GM10847 (cell line): ENCODE results near the gene VASH2.

Experiments used
- POLR2A ChIP-seq: IDR thresholded peaks from 2 replicates; pipeline ENCODE4 v1.6.1; 2011; ENCODE audit not compliant: insufficient read length; ENCODE audit errors: extremely low read depth

The VASH2 gene

DNA sequence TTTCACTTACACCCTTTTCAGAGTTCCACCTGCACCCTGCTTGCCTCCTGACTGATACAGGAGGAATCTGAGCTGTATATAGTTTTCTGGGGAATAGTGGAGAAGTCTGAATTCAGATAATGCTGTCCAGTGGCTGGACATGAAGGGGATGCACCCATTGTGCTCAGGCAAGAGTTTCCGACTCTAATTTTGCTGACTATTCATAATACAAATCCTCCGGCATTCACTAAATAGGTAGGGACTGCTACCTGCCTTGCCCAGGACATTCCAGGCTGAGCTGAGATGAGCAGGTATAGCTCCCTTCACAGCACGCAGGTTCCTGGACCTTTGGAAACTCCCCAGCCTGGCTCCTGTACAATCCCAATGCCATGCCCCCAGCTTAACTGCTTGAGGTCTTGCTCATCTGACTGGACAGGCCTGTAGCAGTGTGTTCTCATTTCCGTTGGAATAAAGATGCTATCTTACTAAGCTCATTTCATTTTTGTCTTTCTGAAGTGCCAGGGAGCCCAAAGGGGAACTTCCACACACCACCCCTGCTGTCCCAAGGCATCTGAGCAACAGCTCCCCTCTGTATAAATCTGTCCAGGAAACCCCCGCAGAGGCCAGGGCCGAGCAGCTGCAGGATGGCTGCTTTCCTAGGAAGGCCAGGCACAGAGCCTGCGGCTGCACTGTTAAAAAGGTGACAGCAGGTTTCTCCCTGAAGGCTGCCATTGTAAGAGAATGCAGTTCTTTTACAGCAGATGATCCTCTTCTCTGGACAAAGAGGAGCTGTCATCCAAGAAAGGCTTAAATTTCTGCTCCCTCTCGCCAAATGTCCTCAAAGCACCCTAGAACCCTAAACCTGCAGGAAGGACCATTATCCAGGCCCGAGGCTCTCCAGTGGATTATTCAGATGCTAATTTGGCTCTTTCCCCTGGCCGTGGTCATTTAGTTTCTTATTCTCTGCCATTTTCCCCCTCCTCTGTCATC is 21.7 kb upstream of the VASH2 start:
- TF ChIP-seq POLR2A: no peak

DNA sequence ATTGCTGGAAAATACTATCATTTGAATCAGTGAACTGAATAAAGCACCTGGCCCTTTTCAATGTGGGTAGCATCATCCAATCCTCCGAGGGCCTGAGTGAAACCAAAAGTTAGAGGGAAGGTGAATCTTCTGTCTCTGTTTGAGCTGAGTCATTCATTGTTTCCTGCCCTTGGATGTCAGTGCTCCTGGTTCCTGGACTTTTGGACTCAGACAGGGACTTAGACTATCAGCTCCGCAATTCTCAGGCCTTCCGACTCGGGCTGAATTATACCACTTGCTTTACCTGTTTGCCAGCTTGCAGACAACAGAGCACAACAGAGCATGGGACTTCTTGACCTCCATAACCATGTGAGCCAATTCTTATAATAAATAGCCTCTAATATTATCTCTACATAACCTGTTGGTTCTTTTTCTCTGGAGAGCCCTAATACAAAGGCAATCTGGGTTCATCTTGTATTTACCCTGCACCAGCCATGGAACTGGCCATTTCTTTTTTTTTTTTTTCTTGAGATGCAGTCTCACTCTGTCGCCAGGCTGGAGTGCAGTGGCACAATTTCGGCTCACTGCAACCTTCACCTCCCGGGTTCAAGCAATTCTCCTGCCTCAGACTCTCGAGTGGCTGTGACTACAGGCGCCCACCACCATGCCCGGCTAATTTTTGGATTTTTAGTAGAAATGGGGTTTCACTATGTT is 19.2 kb upstream of the VASH2 start:
- TF ChIP-seq POLR2A: no peak

DNA sequence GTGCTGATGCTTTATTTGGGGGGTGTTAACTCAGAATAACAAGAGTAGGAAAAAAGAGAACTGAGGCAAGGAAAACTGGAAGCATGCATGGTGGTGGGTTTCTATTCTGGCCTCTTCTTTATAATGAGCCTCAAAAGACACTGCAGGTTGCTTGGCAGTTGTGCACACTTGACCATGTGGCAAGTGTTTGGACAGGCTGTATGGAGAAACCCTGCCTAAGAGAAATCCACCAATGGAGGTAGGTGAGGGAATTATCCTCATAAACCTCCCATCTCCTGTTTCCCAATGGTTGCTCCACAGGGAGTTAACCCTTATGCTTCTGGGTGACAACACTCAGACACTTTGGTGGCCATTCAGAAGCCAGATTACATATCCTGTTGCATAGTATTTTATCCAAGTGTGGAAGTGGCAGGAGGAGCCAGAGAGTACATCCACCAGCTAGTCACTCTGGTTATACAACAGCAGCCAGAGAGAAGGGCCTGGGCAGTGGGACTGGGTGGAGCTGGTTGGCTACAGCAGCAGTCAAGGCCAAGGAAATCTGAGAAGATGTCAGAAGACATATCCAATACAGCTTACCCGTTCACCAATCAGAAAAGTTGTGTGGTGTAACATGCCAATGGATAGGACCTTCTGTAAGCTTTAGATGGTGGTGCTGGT is 16.4 kb upstream of the VASH2 start:
- no peak for TF ChIP-seq POLR2A

DNA sequence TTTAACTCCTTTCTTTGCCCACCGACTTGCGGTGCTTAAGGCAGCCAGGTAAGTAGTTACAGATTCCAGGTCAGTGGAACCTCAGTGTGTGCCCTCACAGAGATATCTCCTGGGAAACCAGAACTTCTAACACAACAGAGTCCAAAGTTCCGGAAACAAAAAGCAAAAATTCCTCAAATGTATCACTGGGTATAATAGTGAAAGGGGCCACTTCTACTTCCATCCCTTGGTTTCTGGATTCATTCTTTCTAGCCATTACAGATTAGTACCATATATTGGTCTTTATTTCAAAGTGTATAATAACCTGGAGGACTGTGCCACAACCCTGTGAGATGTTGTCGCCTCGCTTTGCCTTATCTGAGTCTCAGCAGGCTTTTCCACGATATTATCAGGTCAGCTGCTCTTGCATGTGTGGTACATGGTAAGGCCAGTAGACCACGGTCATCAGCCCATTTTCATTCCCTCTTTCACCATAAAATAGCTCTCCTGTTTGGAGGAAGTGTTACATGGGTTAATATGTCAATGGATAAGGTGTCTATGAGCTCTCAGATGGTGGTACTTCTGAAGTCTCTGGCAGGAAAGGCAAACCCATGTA is 14.9 kb upstream of the VASH2 start:
- TF ChIP-seq POLR2A: no peak

DNA sequence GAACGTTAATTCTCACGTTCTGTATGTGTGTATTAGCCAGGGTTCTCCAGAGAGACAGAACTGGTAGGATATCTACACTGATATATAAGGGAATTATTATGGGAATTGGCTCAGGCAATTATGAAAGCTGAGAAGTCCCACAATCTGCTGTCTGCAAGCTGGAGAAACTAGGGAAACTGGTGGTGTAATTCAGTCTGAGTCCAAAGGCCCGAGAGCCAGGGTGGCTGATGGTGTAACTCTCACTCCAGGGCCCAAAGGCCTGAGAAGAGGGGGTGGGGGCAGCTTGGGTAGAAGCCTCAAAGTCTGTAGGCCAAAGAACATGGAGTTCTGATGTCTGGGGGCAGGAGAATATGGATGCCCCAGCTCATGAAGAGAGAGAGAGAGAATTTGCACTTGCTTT is 13.3 kb upstream of the VASH2 start:
- TF ChIP-seq POLR2A: no peak

DNA sequence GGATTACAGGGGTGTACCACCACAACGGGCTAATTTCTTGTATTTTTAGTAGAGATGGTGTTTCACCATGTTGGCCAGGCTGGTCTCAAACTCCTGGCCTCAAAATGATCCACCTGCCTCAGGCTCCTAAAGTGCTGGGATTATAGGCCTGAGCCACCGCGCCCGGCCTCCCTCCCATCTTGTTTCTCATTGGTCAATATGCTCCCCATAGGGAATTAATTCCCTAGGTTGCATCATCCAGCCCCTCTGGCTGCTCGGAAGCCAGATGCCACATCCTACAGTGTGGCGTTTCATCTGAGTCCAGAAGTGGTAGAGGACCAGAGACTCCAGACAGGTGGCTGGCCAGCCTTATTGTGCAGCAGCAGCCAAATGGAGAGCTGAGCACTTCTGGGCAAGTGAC is 11.5 kb upstream of the VASH2 start:
- TF ChIP-seq POLR2A: no peak

- no peak for TF ChIP-seq POLR2A
These were observed 8.9 kb upstream of the VASH2 start for GRCh38 chr1:212941452-212941851.

- no peak for TF ChIP-seq POLR2A
These were observed 7.5 kb upstream of the VASH2 start for GRCh38 chr1:212942679-212943392.

DNA sequence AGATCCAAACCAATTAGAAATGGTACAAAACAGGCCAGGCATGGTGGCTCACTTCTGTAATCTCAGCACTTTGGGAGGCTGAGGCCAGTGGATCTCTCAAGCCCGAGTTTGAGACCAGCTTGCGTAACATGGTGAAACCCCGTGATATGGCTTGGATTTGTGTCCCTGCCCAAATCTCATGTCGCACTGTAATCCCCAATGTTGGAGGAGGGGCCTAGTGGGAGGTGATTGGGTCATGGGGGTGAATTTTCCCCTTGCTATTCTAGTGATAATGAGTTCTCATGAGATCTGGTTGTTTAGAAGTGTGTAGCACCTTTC is 7.0 kb upstream of the VASH2 start:
- TF ChIP-seq POLR2A: no peak

DNA sequence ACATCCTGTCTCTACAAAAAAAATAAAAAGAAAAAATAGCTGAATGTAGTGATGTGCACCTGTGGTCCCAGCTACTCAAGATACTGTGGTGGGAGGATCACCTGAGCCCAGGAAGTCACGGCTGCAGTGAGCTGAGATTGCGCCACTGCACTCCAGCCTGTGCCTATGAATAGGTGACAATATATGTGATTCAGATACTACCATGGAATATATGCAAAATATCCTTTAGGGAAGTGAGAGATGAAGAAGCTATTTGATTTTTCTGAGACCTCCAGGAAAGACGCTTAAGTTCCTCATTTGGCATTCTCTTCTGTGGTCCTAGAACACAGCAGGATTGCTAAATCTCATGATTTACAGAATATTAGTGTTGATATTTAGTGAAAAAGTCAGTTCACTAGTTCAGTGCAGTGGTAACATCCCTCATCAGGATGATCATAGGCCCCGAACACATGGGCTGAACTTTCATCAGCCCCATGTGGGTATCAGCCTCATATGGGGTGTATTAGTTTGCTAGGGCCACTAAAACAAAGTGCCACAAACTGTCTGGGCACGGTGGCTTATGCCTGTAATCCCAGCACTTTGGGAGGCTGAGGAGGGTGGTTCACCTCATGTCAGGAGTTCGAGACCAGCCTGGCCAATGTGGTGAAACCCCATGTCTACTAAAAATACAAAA is 6.0 kb upstream of the VASH2 start:
- TF ChIP-seq POLR2A: no peak

DNA sequence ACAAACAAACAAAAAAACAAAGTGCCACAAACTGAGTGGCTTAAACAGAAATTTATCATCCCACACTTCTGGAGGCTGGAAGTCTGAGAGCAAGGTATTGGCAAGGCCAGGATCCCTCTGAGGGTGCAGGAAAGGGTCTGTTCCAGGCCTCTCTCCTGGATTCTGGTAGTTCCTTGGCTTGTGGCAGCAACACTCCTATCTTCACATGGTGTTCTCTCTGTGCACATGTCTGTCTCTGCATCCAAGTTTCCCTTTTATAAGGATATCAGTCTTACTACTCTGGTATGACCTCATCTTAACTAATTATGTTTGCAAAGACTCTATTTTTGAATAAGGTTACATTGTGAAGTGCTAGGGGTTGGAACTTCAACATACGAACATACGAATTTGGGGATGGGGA is 5.3 kb upstream of the VASH2 start:
- no peak for TF ChIP-seq POLR2A

DNA sequence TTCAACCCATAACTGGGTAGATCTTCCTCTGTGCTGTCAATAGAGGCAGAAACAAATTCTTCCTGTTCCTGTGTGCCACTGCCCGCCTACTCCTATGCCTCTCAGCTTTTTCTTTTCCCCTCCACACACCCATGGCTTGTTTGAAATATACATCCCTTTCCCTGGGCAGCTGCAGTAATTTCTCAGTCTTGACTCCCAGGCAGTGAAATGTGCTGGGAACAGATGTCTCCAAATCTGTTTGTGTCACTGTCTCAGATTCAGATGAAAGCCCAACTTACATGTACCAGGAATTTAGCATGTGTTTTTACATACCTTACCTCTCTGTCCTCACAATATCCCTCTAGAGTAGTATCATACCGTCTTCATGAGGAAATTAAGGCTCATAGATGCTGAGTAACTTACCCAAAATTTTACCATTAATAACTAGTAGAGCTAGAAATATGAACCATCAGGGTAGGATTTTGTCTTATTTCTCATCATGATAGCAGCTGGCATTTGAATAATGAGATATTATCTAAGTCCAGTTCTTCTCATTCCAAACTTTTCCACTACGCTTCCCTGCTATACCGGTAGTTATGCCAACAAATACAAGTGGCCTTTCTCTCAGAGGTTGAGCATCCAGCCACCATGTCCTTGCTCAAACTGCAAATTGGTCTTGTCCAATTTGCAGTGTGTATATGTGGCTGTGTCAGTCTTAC is 4.7 kb upstream of the VASH2 start:
- TF ChIP-seq POLR2A: no peak

GRCh38 chr1:212946872-212947271 is 3.5 kb upstream of the VASH2 start:
- no peak for TF ChIP-seq POLR2A

DNA sequence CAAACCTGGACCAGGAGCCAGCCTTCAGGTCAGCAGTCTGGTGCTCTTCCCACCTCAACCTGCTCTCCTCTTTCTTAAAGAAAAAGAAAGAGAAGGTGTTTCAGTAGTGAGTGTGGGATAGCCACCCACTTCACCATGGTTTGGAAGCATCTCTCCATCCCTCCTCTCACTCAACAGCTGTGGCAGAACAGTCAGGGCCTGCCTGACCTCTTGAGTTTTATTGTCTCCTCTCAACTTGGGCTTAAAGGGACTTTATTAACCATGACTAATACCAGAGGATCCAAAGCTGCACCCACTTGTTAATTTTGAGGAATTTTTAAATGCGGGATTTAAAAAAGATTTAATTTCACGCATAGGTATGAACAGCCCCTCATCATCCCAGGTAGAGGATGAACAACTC is 570 bp upstream of the VASH2 start:
- TF ChIP-seq POLR2A: no peak
